Measurements from ENCODE around the gene PANK3.
"Not testable (repeated sequence)": the region's sequence is repeated elsewhere in the genome, so short reads cannot be mapped to it uniquely, and the experiment has no call there.

The PANK3 gene

DNA sequence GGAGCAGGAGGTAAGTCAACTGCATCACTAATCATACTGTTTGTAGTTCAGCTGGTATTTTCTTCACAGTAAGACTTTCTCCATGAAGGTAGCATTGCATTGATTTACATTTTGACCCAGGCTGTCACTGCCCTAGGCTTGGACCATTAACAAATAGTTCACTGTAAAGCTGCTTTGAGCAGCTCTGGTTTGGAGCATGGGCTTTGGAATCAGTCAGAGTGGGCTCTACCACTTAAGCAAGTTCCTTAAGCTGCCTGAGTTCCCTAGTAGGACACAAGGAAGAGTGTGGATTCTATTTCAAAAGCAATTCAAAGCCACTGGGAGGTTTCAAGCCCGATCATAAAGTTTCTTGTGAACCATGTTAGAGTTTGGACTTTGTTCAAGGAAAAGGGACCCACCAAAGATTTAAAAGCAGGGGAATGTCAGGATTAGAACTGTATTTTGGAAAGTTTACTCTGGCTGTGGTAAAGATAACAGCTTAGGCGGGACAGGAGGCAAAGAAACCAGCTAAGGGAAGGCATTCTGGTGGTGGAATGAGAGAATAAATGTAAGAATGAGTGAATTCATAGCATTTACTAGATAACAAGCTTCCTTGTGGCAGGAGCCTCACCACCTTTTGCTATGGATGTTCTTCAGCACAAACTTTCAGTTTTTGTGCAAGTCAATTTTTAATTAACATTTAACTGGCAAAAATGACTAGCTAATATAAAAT, 12.3 kb upstream of the PANK3 start:
- no peak for DNase-seq

DNA sequence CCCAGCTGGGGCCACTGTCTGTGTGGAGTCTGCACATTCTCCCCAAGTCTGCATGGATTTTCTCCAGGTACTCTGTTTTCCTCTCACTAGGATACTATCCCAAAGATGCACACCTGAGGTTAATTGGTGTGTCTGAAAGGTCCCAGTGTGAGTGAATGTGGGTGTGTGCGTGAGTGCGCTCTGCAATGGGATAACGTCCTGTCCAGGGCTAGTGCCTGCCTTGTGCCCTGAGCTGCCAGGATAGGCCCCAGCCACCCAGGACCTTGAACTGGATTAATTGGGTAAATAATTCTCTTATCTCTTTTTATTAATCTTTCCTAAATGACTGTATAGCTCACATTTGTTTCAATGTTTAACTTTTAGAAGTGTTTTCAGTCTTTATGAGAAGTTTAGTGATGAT, 11.5 kb upstream of the PANK3 start:
- no peak for DNase-seq

DNA sequence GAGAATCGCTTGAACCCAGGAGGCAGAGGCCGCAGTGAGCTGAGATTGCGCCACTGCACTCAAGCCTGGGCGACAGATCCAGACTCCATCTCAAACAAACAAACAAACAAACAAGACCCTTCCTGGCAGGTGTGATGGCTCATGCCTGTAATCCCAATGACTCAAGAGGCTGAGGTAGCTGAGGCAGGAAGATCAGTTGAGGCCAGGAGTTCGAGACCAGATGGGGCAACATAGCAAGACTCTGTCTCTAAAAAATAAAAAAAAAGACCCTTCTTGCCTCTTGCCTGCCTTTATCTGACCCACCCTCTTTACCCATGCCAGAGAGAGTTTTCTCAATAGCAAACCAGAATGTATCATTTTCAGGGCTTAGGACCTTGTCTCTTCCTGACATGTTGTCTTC, 8.8 kb upstream of the PANK3 start:
- DNase-seq = no peak

DNA sequence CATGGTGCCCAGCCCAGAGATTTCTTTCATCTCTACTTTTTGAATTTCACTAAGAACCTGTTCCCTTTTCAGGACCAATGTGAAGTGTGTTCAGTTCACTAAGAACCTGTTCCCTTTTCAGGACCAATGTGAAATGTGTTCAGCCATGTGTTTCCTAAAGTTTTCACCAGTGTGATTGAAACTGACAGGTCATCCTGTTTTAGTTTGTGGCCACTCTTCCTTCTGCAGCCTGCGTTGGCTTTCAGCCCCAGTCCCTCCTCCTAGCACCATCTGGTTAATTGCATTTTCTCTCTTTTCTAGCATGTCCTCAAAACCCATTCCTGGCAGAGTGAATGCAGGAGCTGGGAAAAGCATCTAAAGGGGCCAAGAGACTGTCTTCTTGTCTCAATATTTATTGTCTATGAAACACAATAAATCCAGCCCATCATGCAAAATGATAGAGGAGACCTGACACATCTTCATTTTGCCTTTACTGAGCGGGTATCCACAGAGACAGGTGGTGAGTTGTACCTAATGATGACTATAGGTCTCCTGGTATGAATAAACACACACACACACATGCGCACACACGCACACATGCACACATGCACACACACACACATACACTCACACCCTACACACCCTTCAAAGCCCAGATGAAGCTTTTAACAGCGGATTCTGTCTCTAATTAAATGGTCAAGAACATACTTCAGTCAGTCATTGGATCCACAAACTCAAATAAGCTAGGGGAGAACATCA, 6.1 kb upstream of the PANK3 start:
- no peak for DNase-seq

DNA sequence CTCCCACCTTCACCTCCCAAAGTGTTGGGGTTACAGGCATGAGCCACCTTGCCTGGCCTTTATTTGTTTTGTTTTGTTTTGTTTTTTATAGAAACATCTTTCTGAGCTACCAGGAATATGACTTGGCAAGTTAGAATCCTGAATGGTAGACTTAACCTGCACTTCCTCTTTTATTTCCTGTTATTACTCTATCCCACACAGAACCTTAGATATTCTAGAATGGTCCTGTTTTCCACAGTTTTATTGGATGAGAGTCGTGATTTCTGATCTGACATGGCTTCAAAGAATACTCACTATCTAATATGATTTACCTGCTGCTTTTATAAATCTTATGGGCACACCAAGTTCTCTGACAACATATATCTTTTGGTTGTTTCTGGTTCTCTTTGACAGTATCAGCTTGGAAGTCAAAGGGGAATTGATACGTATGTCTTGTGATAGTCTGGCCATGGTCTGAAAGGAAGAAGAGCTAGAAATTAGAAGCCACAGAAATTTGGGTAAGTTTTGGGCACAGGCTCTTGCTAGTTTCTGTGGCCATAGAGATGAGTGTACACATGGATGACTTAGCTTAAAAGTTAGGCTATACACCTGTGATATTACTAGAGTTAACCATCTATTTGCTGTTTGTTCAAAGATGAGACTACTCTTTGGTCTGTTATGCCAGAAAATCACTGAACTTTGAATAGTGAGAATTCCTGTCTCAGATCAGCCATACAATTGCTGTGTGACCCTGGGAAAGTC, 4.7 kb upstream of the PANK3 start:
- no peak for DNase-seq

DNA sequence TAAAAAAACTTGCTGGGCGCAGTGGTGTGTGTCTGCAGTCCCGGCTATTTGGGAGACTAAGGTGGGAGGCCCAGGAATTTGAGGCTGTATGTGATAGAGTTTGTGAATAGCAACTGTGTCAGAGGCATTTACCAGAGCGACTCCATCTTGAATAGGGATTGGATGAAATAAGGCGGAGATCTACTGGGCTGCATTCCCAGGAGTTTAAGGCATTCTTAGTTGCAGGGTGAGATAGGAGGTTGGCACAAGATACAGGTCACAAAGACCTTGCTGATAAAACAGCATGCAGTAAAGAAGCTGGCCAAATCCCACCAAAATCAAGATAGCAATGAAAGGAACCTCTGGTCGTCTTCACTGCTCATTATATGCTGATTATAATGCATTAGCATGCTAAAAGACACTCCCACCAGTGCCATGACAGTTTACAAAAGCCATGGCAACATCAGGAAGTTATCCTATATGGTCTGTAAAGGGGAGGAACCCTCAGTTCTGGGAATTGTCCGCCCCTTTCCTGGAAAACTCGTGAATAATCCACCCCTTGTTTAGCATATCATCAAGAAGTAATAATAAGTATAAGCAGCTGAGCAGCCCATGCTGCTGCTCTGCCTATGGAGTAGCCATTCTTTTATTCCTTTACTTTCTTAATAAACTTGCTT, 1.8 kb upstream of the PANK3 start:
- DNase-seq = not testable (repeated sequence)

DNA sequence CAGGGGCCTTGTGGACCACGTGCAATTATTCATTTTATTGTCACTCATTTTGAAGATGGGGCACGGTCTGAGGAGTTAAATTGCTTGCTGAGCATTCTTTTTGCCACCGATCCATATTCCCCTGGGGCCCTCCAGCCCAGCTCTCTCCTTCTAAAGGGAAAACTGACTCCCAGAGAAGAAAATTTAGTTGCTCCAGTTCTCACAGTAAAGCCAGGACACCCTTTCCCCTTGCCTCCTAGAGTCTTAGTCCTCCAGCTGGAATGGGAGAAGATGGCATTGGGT, 1.0 kb upstream of the PANK3 start:
- no peak for DNase-seq

DNA sequence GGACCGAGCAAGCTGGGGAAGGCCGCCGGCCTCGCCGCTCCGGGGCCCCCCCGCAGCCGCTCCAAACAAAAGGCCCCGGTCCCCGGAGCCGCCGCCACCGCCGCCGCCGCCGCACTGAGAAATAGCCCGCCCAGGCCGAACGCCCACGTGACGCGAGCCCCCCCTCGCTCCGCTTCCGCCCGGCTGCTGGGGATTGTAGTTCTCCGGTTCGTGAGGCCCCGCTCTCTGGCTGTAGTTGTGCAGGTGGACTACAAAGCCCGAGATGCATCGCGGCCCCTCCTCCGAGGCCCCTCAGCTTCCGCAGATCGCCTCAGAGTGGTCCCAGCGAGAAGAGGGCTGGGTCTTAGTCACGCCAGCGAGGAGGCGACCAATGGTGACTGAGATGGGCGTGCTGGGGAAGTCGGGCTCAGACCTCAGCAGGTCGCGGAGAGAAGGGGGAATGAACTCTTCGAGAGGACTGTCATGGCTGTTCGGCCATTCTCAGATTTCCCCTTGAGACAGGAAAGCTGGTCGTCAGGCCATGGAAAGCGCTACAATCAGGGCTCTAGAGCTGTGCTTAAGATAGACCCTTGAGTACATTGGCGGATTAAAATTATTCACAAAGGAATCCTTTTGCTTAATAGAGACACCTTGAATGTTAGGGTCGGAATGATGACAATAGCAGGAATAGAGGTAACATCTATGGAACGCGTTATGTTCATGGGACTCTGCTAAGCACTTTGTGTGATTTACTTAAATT, 489 bp upstream of the PANK3 start:
- peak; percentile 95 for DNase-seq

DNA sequence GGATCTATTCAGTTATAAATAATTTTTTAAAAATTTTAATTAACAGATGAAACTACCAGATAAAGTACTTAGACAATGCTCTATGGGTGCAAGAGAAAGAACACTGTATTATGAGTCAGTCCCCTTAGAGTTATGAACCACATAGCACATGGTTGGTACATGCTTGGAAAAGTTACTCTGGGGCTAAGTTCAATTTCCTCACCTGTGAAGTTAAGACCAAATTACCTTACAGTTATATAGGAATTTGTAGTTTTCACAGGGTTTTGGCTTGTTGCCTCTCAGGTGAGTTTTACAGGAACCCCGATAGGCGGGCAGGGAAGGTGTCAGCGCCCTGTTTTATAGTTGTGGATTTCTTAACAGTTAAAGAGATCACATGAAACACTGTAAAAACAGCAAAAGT, 1.2 kb downstream of the PANK3 start:
- no peak for DNase-seq

DNA sequence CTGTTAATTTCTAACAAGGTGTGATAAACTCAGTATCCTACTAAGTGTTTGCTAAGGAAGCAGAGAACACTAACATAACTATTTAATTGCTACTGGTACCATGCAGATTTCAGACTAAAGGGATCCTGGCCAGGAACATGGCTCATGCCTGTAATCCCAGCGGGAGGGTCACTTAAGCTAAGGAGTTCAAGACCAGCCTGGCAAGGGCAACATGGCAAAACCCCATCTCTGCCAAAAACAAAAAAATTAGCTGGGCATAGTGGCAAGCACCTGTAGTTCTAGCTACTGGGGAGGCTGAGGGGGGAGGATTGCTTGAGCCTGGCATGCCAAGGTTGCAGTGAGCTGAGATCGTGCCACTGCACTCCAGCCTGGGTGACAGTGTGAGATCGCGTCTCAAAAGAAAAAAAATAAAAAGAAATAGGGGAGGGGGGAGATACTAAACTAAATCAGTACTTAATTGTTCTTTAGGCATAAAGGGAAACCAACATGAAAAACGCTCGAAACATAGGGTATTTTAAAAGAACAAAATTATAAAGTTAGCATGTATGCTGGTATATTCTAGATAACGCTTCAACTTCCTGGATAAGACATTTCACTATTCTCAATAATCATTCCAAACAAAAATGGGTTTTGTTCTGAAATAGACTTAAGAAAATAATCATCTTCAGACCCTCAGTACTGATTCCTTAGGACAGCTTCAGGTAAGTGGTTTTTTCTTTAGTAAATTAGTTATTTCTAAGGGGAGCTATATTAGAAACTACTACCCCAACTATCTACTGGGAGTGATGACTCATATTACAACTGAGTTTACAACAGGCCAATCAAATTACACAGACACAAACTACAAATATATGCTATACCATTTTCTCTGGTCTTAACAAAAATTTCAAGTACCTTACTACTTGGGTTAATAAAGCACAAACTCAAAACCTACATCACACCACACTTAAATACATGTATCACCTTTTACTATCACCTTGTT, 3.5 kb downstream of the PANK3 start:
- no peak for DNase-seq

DNA sequence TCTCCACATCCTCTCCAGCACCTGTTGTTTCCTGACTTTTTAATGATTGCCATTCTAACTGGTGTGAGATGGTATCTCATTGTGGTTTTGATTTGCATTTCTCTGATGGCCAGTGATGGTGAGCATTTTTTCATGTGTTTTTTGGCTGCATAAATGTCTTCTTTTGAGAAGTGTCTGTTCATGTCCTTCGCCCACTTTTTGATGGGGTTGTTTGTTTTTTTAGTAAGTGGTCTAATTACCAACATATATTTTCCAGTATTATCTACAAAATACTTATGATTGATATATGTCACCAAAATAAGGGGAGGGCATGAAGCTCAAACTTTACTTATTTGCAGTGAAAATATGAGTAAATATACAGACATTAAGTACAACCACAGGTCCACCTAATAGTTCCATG, 5.0 kb downstream of the PANK3 start:
- not testable (repeated sequence) for DNase-seq

DNA sequence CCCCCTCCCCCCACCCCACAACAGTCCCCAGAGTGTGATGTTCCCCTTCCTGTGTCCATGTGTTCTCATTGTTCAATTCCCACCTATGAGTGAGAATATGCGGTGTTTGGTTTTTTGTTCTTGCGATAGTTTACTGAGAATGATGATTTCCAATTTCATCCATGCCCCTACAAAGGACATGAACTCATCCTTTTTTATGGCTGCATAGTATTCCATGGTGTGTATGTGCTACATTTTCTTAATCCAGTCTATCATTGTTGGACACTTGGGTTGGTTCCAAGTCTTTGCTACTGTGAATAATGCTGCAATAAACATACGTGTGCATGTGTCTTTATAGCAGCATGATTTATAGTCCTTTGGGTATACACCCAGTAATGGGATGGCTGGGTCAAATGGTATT, 5.5 kb downstream of the PANK3 start:
- DNase-seq = not testable (repeated sequence)

DNA sequence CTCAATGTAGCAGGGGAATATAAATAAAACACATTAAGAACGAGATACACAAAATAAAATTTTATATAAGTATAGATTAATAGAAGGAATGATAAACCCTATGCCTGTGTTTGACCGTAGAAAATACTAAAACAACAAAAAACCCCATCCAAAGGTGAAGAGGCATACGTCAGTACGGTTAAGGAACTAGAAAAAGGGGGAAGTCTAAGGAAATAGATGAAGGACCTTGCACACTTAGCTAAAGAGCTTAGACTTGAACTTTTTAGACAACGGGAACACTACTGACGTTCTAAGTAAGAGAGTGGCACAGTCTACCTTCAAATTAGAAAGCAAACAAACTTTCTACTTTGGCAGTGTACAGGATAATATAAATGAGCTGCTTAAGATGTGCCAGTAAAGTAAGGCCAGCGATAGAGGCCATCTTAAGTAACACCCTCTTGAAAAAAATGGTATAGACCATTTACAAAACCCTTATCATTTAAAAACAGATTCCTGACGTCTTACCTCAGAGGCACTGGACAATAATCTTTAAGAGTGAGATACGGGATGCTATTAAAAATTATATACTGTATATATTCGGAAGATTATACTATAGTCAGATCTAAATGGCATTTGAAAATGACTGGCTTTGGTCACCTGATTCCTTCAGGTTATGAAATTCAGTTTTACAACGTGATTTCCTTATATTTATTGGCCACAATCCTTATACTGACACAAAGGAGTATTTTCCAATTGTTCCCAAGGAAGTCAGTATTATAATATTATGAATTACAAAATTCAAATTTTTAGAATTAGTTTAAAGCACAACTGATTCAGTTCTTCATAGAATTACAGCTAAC, 8.5 kb downstream of the PANK3 start:
- DNase-seq = no peak

DNA sequence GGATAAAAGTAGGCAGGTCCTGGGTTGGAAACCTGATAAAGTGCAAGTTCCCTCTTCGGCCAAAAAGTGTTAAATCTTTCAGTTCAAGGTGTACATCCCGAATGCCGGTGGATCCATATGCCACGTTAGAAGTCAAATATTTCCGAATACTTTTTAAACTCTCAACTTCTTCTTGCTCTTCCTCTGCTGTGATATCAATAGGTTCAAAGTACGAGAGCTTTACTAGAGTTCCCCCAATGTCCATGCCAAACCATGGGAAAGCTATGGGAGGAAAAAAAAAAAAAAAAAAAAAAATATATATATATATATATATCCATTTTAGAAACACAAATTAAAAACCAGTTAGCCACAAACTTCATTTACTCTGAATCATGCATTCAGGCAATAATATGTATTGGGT, 10.4 kb downstream of the PANK3 start:
- DNase-seq = no peak

DNA sequence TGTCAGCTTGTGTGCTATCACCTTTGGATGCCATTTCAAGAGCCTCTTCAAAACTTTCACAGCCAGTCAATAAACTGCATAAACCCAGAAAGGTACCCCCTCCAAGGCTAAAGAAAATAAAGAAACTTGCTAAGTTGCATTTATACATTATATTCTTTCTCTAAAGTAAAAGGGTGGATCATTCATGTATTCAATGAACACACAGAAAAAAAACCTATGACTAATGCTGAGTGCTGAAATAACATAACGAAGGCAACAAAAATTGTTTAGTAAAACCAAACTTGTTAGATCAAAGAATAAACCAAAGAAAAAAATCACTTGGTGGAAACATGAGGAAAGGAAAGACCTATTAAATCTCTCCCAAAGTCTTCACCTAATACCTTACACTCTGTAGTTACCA, 15.2 kb downstream of the PANK3 start:
- no peak for DNase-seq

DNA sequence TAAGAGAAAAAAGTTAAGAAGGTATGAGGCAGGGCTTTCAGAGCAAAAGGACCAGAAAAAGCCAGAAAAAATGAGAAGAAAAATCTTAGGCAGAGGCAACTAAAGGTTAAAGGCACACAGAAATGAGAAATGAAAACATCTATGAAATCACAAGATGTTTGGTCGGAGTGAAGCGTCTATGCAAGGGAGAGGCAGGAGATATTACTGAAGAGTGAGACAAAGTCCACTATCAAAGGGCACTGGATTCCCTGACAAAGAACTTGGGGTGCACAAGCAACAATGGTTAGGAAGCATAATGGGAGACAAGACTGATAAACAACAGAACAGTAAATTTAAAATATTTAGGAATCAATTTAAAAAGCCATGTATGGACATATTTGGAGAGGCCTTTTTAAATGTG, 16.9 kb downstream of the PANK3 start:
- no peak for DNase-seq

DNA sequence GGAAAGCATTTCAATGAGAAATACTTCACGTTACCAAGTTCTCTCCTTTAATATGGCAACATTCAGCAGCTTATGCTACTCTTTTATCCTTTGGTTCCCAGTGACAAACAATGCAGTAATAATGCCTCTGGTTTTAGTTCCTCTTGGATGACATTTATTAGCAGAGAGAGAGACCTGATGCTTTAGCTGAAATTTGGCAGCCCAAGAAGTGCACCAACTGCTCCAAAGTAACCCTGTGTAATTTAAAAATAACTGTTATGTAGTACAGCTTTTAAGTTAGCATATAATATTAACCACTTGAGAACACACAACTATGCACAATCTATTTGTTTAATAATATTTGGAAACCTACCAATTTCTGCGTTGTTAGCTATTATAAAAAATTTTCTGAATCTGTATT, 21.8 kb downstream of the PANK3 start:
- no peak for DNase-seq

DNA sequence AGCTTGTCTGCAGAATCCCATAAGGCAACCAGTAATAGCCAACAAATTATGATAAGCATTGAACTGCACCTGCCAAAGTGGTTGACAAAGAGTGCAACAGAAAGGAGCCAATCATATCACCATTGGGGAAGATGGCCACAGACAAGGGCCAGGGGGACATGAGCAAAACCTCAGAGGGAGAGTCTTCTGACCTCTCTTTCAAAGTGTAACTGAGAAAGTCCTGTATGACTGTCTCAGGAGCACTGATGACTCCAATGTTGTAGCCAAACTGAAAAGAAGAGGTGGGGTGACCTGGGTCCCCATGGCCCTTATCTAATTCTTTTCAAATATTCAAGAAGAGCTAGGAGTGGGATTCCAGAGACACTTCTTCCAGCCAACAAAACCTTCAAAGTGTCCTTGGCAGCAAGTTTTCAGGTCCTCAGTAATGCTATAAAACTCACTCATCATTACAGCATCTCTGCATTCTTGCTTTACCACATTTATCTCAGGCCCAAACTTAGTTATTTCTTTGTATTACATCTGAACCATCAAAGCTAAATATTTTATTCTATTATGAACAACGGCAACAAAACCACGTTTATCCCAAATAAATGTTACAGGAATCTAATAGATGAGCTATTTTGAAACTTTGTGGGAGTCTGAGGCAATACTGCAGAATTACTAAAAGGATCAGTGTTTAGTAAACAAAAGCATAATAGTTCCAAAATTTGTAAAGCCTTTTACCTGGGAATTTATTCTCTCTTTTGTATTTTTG, 25.6 kb downstream of the PANK3 start:
- DNase-seq = no peak

DNA sequence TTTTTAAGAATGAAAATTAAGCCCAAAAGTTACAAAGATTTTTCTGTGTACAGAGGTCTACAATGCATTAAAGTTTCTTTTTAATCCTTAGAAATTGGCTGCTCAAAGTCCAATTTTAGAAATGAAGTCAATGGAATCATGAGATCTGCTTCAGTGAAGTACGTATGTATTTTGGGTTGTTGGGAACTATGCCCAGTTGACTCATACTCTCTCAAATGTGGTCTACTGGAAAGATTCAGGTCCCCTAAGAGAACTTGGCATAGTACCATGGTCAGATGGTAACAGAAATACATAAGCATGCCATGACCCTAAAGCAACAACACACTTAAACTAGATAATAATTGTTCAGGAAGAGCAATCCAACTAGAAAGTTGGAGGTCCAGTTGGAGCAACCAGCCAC, 27.0 kb downstream of the PANK3 start:
- no peak for DNase-seq

DNA sequence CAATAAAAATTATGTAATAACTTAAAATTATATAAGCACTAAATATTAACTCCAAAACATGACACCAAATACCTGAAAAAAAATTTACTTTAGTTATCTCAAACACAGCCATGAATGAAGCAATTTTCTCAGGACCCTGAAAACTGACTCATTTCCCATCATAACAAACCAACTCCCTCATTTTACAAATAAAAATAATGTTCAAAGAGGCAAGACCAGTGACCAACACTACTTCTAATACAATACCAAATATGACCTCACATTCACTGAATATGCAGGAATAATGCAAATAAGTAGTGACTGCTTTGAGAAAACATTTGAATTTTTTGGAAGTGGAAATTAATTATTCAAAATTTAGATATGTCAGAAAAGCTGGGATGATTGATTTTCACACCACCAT, 28.5 kb downstream of the PANK3 start:
- DNase-seq = no peak
